Trophoblast cell (in vitro differentiated cells and primary cell): ENCODE data around the gene CR1.

Experiments used
- DNase-seq, 2 donors: peaks; one replicate each; pipeline ENCODE4 v3.0.0-alpha.2; 2016
- H2AFZ ChIP-seq: 2 replicates; pipeline ENCODE4 v1.6.1; 2013; ENCODE audit warnings: low read length, moderate library complexity, mild to moderate bottlenecking; ENCODE audit not compliant: insufficient read depth, poor library complexity
- H2AK5ac ChIP-seq: 2 replicates; pipeline ENCODE4 v1.6.1; 2013; ENCODE audit warnings: mild to moderate bottlenecking, low read length
- H2BK120ac ChIP-seq: 2 replicates; pipeline ENCODE4 v1.6.1; 2013; ENCODE audit warnings: low read length, mild to moderate bottlenecking, moderate library complexity; ENCODE audit not compliant: insufficient read depth, poor library complexity
- H2BK12ac ChIP-seq: 2 replicates; pipeline ENCODE4 v1.6.1; 2013; ENCODE audit warnings: mild to moderate bottlenecking, low read length, moderate library complexity
- H2BK5ac ChIP-seq: 2 replicates; pipeline ENCODE4 v1.6.1; 2013; ENCODE audit warnings: low read length, low read depth, moderate library complexity, mild to moderate bottlenecking; ENCODE audit not compliant: poor library complexity
- H3K14ac ChIP-seq: 2 replicates; pipeline ENCODE4 v1.6.1; 2013; ENCODE audit warnings: mild to moderate bottlenecking, low read length
- H3K18ac ChIP-seq: 2 replicates; pipeline ENCODE4 v1.6.1; 2013; ENCODE audit warnings: mild to moderate bottlenecking, low read length
- H3K23ac ChIP-seq: 2 replicates; pipeline ENCODE4 v1.6.1; 2013; ENCODE audit warnings: low read length
- H3K27ac ChIP-seq: 2 replicates; pipeline ENCODE4 v1.5.1; 2013; ENCODE audit warnings: low read depth, mild to moderate bottlenecking, inconsistent platforms, low read length, moderate library complexity
- H3K27me3 ChIP-seq: 2 replicates; pipeline ENCODE4 v1.6.1; 2013; ENCODE audit warnings: inconsistent platforms, mild to moderate bottlenecking, low read length, moderate library complexity; ENCODE audit not compliant: insufficient read depth
- H3K36me3 ChIP-seq, 2 experiments: 1 replicate in 1 of 2; 2 replicates in 1 of 2; pipeline ENCODE4 v1.6.1; 2013; ENCODE audit warnings: low read length in 2 of 2, mild to moderate bottlenecking in 2 of 2, moderate library complexity in 1 of 2; ENCODE audit not compliant: insufficient read depth in 2 of 2, control insufficient read depth in 1 of 2
- H3K4ac ChIP-seq: 2 replicates; pipeline ENCODE4 v1.6.1; 2013; ENCODE audit warnings: low read depth, mild to moderate bottlenecking, low read length, moderate library complexity
- H3K4me1 ChIP-seq, 2 experiments: 1 replicate in 1 of 2; 2 replicates in 1 of 2; pipeline ENCODE4 v1.6.1; 2013; ENCODE audit warnings: low read length in 2 of 2, mild to moderate bottlenecking in 2 of 2, moderate library complexity in 1 of 2; ENCODE audit not compliant: insufficient read depth in 2 of 2, control insufficient read depth in 1 of 2
- H3K4me2 ChIP-seq: 2 replicates; pipeline ENCODE4 v1.6.1; 2013; ENCODE audit warnings: inconsistent platforms, mild to moderate bottlenecking, low read length, moderate library complexity
- H3K4me3 ChIP-seq: 2 replicates; pipeline ENCODE4 v1.5.1; 2013; ENCODE audit warnings: mild to moderate bottlenecking, low read depth, low read length, inconsistent platforms
- H3K79me1 ChIP-seq: one replicate; pipeline ENCODE4 v1.6.1; 2013; ENCODE audit warnings: low read length
- H3K79me2 ChIP-seq: 2 replicates; pipeline ENCODE4 v1.6.1; 2013; ENCODE audit warnings: low read length, mild to moderate bottlenecking; ENCODE audit not compliant: control insufficient read depth, insufficient read depth, poor library complexity
- H3K9ac ChIP-seq: 2 replicates; pipeline ENCODE4 v1.6.1; 2013; ENCODE audit warnings: mild to moderate bottlenecking, low read length
- H3K9me3 ChIP-seq: 2 replicates; pipeline ENCODE4 v1.6.1; 2013; ENCODE audit warnings: low read depth, mild to moderate bottlenecking, control low read depth, inconsistent platforms, low read length; ENCODE audit not compliant: insufficient read depth
- H4K12ac ChIP-seq: 2 replicates; pipeline ENCODE4 v1.6.1; 2013; ENCODE audit warnings: low read depth, mild to moderate bottlenecking, low read length, moderate library complexity
- H4K8ac ChIP-seq: 2 replicates; pipeline ENCODE4 v1.6.1; 2013; ENCODE audit warnings: low read depth, mild to moderate bottlenecking, low read length, moderate library complexity
- H4K91ac ChIP-seq: one replicate; pipeline ENCODE4 v1.6.1; 2013; ENCODE audit warnings: low read depth, mild to moderate bottlenecking, low read length, moderate library complexity
- WGBS: extraction: QIAGEN DNeasy Blood & Tissue Kit; methylation state at CpG from one replicate; pipeline ENCODE4 v1.1.7; 2013; ENCODE audit warnings: missing lambda C conversion rate; ENCODE audit not compliant: insufficient read length, insufficient coverage; ENCODE audit errors: extremely low coverage; 5-methylcytosine and 5-hydroxymethylcytosine counted together

CR1 gene

GRCh38 chr1:207463571-207463970 is 32.4 kb upstream of the CR1 start:
- no peak overlapping the region for H4K12ac ChIP-seq
- no peak overlapping the region for H2BK5ac ChIP-seq
- H3K18ac ChIP-seq: no peak overlapping the region
- H3K79me2 ChIP-seq: no peaks in the 10 kb centered on the region
- no peak overlapping the region for H4K91ac ChIP-seq
- H3K23ac ChIP-seq: no peak overlapping the region
- H3K27ac ChIP-seq: no peak overlapping the region
- no peak overlapping the region for H2AFZ ChIP-seq
- no peaks in the 10 kb centered on the region for H3K79me1 ChIP-seq
- H3K9me3 ChIP-seq: no peaks in the 10 kb centered on the region
- no peak overlapping the region for H2AK5ac ChIP-seq
- H3K4ac ChIP-seq: no peak overlapping the region
- WGBS: no CpG with 5 or more reads among the region's 3 CpGs
- no peaks in the 10 kb centered on the region for H3K4me1 ChIP-seq
- H3K4me2 ChIP-seq: no peak overlapping the region
- no peak overlapping the region for H2BK12ac ChIP-seq
- H3K14ac ChIP-seq: no peak overlapping the region
- H3K36me3 ChIP-seq: no peaks in the 10 kb centered on the region
- no peak overlapping the region for H2BK120ac ChIP-seq
- no peak overlapping the region for H3K9ac ChIP-seq
- DNase-seq: peak in 1 of 2 donors; percentile 10
- no peak overlapping the region for H3K4me3 ChIP-seq
- no peak overlapping the region for H4K8ac ChIP-seq
- H3K27me3 ChIP-seq: no peaks in the 10 kb centered on the region

DNA sequence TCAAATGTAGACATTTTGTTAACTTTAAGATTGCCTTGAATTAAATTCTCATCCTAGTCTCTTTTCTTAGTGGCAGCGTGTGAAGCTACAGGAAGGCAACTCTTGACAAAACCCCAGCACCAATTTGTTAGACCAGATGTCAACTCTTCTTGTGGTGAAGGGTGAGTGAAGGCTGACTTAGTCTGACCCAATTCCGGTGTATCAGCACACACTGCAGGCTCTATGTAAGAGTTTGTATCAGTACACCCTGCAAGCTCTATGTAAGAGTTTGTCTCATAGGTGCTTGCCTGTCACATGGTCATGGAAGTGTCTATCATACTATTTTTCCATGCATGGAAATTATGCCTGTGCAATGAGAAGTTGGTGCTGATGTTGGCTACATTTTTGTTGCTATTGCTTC is 25.0 kb upstream of the CR1 start:
- no peak overlapping the region for H3K23ac ChIP-seq
- no peak overlapping the region for H3K18ac ChIP-seq
- no peak overlapping the region for H3K4ac ChIP-seq
- no peaks in the 10 kb centered on the region for H3K36me3 ChIP-seq
- H3K79me2 ChIP-seq: no peaks in the 10 kb centered on the region
- no peak overlapping the region for H3K27ac ChIP-seq
- no peak overlapping the region for H4K12ac ChIP-seq
- H2AK5ac ChIP-seq: no peak overlapping the region
- H3K27me3 ChIP-seq: no peaks in the 10 kb centered on the region
- H3K4me3 ChIP-seq: no peak overlapping the region
- no peak overlapping the region for H4K8ac ChIP-seq
- no peaks in the 10 kb centered on the region for H3K9me3 ChIP-seq
- H4K91ac ChIP-seq: no peak overlapping the region
- H3K4me1 ChIP-seq: no peaks in the 10 kb centered on the region
- no peak overlapping the region for H3K9ac ChIP-seq
- DNase-seq: no peak
- no peaks in the 10 kb centered on the region for H3K79me1 ChIP-seq
- no peak overlapping the region for H2BK120ac ChIP-seq
- no peak overlapping the region for H3K4me2 ChIP-seq
- H3K14ac ChIP-seq: no peak overlapping the region
- no peak overlapping the region for H2BK5ac ChIP-seq
- no peak overlapping the region for H2AFZ ChIP-seq
- no CpG with 5 or more reads among the region's 2 CpGs for WGBS
- H2BK12ac ChIP-seq: no peak overlapping the region

DNA sequence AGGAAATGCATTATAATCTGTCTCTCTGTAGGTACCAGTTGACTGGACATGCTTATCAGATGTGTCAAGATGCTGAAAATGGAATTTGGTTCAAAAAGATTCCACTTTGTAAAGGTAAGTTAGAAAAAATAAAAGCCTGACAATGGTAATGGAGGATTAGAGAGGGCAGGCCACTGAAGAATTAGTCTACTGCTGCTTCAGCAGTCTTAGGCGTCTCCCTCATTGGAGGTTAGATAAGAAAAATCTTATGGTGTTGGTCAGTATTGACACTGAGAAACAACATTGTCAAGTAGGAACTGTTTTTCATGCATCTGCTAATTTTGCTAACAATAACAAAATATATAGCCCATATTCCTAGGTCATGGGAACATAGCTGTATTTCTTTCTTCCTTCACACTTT is 21.7 kb upstream of the CR1 start:
- no CpG with 5 or more reads among the region's 1 CpG for WGBS
- no peaks in the 10 kb centered on the region for H3K27me3 ChIP-seq
- no peak overlapping the region for H2BK5ac ChIP-seq
- no peak overlapping the region for H2BK120ac ChIP-seq
- no peak overlapping the region for H2AFZ ChIP-seq
- H3K27ac ChIP-seq: no peak overlapping the region
- DNase-seq: no peak
- no peak overlapping the region for H3K23ac ChIP-seq
- no peak overlapping the region for H2AK5ac ChIP-seq
- no peaks in the 10 kb centered on the region for H3K4me1 ChIP-seq
- no peak overlapping the region for H3K4me3 ChIP-seq
- H3K4ac ChIP-seq: no peak overlapping the region
- H3K79me1 ChIP-seq: no peaks in the 10 kb centered on the region
- H4K8ac ChIP-seq: no peak overlapping the region
- no peak overlapping the region for H4K12ac ChIP-seq
- no peaks in the 10 kb centered on the region for H3K36me3 ChIP-seq
- H3K18ac ChIP-seq: no peak overlapping the region
- no peak overlapping the region for H3K14ac ChIP-seq
- H2BK12ac ChIP-seq: no peak overlapping the region
- H3K9me3 ChIP-seq: no peaks in the 10 kb centered on the region
- H3K79me2 ChIP-seq: no peaks in the 10 kb centered on the region
- H3K9ac ChIP-seq: no peak overlapping the region
- no peak overlapping the region for H3K4me2 ChIP-seq
- no peak overlapping the region for H4K91ac ChIP-seq

GRCh38 chr1:207486198-207486597 is 9.8 kb upstream of the CR1 start:
- DNase-seq: no peak
- WGBS: no CpG with 5 or more reads among the region's 3 CpGs
- no peaks in the 10 kb centered on the region for H3K79me2 ChIP-seq
- no peak overlapping the region for H3K18ac ChIP-seq
- H3K4me1 ChIP-seq: no peaks in the 10 kb centered on the region
- no peak overlapping the region for H4K91ac ChIP-seq
- no peaks in the 10 kb centered on the region for H3K27me3 ChIP-seq
- H3K23ac ChIP-seq: no peak overlapping the region
- H2AK5ac ChIP-seq: no peak overlapping the region
- no peak overlapping the region for H3K4me3 ChIP-seq
- no peak overlapping the region for H3K4ac ChIP-seq
- no peaks in the 10 kb centered on the region for H3K9me3 ChIP-seq
- H2BK5ac ChIP-seq: no peak overlapping the region
- H4K8ac ChIP-seq: no peak overlapping the region
- no peak overlapping the region for H2BK12ac ChIP-seq
- H3K9ac ChIP-seq: no peak overlapping the region
- H2BK120ac ChIP-seq: no peak overlapping the region
- H3K27ac ChIP-seq: no peak overlapping the region
- no peak overlapping the region for H2AFZ ChIP-seq
- H4K12ac ChIP-seq: no peak overlapping the region
- no peaks in the 10 kb centered on the region for H3K36me3 ChIP-seq
- H3K14ac ChIP-seq: no peak overlapping the region
- no peak overlapping the region for H3K4me2 ChIP-seq
- no peaks in the 10 kb centered on the region for H3K79me1 ChIP-seq
